Measurements from ENCODE around the gene HS2ST1.

- TF ChIP-seq, protein P1, sequence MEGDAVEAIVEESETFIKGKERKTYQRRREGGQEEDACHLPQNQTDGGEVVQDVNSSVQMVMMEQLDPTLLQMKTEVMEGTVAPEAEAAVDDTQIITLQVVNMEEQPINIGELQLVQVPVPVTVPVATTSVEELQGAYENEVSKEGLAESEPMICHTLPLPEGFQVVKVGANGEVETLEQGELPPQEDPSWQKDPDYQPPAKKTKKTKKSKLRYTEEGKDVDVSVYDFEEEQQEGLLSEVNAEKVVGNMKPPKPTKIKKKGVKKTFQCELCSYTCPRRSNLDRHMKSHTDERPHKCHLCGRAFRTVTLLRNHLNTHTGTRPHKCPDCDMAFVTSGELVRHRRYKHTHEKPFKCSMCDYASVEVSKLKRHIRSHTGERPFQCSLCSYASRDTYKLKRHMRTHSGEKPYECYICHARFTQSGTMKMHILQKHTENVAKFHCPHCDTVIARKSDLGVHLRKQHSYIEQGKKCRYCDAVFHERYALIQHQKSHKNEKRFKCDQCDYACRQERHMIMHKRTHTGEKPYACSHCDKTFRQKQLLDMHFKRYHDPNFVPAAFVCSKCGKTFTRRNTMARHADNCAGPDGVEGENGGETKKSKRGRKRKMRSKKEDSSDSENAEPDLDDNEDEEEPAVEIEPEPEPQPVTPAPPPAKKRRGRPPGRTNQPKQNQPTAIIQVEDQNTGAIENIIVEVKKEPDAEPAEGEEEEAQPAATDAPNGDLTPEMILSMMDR (IDR thresholded peaks at IDR 0.05): no peak
- TF ChIP-seq POLR2AphosphoS5 (IDR thresholded peaks at IDR 0.05) (no peak), POLR2A (IDR thresholded peaks at IDR 0.05) (no peak), EP300 (IDR thresholded peaks at IDR 0.05) (no peak)
Measured at GRCh38 chr1:87100271-87100670, 185.8 kb downstream of the HS2ST1 start.

Measured in sigmoid colon (tissue), 4 donors.